ENCODE measurements around the gene NXPH4.

NXPH4 gene

DNA sequence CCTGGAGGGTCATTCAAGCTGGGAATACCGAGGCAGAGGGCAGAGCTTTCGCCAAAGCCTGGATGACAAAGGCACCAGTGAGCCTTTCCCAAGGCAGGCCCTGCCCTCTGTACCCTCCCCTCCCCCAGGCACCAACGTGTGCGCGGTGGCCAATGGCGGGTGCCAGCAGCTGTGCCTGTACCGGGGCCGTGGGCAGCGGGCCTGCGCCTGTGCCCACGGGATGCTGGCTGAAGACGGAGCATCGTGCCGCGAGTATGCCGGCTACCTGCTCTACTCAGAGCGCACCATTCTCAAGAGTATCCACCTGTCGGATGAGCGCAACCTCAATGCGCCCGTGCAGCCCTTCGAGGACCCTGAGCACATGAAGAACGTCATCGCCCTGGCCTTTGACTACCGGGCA is 31.2 kb upstream of the NXPH4 start:
- DNase-seq: no peak

DNA sequence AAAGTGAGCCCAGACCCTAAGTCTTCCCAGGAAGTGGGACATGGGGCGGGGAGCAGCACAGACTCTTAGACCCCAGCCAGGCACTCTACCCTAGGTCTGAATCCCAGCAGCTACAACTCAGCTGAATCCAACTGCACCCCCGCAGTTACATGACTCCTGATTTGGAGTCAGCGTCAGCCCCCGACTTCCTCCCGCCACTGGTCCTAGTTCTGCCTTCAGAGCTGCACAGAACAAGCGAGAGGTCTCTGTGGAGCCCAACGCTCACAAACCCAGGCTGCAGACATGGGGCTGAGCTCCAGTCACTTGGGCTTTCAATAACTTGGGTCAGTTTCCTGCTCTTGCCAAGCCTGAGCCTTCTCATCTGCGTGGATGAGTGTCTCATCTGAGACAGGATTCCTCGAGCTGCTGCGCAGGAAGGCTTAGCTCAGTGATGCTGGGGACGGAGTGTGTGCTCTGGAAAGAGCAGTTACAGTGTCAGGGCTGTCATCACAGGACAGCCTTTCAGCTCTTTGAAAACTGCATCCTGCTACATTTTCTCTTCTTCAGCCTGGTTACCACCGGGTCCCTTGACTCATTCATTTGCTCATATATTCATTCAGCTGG is 30.6 kb upstream of the NXPH4 start:
- DNase-seq: no peak

DNA sequence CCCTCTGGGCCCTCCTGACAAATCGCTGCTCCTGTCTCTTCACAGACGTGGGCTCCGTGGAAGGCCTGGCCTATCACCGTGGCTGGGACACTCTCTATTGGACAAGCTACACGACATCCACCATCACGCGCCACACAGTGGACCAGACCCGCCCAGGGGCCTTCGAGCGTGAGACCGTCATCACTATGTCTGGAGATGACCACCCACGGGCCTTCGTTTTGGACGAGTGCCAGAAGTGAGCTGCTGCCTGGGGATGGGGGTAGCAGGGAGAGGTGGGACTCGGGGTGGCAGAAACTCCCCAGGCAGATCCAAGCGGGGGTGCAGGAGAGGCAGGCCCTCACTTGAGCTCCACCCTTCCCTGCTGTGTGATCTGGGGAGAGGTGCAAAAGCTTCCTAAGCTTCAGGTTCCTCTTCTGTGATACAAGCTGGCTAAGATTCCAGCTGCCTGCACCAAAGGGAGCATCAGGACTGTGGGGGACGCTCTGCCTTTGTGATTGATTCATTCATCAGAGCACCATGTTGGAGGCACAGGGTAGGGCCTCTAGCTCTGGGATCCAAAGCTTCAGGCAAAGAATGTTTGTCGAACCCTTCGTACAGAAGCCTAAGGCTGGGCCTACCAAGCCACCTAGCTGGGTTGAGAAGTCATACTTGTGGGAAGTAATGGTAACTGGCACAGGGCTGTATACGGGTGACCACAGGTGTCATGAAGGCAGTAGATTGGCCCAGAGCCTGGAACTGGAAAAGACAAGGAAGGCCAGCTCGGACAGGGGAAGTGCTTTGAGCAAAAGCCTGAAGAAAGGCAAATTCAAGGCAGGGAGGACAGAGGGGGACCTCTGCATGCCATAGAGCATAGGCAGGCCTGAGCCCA is 29.1 kb upstream of the NXPH4 start:
- DNase-seq: no peak

DNA sequence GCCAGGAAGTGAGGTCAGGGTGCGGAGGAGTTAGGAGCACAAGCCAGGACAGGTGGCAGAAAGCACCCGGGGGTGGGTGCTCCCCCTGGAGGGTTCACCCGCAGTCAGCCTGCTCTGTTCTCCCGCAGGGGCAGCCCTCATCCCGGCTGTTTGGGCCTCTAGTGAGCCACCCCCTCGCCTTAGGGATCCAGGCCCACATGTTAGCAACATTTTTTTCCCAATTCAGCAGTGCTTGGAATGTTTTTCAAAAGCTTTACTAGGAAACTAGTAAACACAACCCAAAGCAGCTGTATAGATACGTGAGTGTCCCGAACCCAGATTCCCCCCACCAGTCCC is 28.5 kb upstream of the NXPH4 start:
- DNase-seq: no peak

DNA sequence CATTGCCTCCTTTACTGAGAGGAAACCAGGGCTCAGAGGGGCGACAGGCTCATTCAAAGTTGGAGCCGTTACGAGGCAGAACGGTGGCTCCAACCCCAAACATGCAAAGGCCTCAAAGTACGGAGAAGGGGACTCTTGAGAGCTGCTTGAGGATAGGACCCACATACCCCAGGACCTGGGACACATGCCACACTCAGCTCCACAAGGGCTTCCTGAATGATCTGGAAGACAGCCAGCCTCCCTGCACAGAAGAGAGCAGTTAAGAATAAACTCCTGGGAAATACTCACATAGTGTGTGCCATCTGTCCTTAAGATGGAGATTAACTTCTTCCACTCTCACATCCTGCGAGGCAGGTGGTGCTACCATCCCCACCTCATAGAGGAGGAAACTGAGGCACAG is 26.6 kb upstream of the NXPH4 start:
- no peak for DNase-seq

DNA sequence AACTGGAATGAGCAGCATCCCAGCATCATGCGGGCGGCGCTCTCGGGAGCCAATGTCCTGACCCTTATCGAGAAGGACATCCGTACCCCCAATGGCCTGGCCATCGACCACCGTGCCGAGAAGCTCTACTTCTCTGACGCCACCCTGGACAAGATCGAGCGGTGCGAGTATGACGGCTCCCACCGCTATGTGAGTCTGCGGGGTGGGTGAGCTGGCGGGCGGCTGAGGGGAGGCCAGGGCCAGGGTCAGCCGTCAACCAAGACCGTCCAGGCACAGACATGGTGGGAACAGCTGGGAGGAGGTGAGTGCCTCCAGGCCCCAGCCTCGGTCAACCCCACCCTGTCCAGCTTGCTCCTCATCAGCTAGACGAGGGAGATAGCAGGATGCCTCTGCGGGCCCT is 25.8 kb upstream of the NXPH4 start:
- no peak for DNase-seq

DNA sequence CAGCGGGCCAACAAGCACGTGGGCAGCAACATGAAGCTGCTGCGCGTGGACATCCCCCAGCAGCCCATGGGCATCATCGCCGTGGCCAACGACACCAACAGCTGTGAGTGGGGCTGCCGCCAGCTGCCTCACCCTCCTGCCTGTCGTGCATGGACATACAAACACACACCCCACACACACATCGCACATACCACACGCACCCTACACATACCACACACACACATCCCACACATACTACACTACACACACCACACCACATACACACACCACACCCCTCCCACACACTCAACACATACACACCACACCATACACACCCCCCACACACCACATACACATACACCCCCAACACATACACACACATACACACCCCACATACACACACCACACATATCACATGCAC is 25.2 kb upstream of the NXPH4 start:
- no peak for DNase-seq

DNA sequence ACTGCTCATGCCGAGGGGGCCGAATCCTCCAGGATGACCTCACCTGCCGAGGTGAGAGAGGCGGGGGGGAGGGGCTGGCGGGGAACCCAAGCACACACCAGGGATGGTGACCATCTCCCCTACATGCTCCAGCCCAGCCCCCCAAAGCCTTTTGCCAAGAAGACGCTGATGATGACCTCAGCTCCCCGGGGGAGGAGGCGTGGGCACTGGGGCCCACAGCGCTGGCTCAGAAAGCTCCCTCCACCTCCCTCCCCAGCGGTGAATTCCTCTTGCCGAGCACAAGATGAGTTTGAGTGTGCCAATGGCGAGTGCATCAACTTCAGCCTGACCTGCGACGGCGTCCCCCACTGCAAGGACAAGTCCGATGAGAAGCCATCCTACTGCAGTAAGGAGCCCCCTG is 23.7 kb upstream of the NXPH4 start:
- DNase-seq: no peak

DNA sequence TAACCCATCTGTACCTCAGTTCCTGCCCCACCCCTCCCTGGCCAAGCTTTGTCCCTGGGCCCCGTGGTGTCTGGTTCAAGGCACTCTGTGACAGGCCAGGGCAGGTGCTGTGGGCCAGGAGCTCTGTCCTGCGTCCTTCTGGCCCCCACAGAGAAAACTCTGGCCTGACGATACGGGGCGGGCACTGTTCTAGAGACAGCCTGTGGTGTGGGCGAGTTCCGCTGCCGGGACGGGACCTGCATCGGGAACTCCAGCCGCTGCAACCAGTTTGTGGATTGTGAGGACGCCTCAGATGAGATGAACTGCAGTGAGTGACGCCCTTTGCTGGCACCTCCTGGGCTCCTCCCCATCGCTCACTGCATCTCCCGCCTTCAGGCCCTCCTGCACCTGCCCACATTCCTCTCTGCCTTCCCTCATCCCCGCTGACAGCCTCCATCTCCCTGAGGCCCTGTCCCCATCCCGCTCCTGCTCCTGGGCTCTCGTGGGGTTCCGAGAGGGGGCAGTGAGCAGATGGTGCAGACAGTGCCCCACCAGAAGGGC is 22.8 kb upstream of the NXPH4 start:
- DNase-seq: no peak

DNA sequence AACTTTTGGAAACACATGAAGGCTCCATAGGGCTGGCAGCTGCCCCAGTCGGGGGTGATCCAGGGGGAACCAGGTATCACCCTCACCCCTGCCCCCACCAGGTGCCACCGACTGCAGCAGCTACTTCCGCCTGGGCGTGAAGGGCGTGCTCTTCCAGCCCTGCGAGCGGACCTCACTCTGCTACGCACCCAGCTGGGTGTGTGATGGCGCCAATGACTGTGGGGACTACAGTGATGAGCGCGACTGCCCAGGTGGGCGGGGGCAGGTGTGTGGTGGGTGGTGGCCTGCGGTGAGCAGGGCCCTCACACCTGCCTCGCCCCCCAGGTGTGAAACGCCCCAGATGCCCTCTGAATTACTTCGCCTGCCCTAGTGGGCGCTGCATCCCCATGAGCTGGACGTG is 22.3 kb upstream of the NXPH4 start:
- no peak for DNase-seq

DNA sequence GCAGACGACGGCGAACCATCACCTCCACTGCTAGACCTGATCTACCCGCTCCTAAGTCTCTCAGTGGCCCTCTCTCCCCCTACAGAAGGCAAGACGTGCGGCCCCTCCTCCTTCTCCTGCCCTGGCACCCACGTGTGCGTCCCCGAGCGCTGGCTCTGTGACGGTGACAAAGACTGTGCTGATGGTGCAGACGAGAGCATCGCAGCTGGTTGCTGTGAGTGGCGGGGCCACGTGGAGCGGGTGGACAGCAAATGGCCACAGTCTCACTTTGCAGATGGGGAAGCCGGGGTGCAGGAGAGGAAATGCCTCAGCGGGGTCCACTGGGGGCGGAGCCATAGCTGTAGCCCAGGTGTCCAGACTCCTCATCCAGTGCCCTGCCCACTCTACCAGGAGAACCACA is 21.4 kb upstream of the NXPH4 start:
- DNase-seq: no peak

DNA sequence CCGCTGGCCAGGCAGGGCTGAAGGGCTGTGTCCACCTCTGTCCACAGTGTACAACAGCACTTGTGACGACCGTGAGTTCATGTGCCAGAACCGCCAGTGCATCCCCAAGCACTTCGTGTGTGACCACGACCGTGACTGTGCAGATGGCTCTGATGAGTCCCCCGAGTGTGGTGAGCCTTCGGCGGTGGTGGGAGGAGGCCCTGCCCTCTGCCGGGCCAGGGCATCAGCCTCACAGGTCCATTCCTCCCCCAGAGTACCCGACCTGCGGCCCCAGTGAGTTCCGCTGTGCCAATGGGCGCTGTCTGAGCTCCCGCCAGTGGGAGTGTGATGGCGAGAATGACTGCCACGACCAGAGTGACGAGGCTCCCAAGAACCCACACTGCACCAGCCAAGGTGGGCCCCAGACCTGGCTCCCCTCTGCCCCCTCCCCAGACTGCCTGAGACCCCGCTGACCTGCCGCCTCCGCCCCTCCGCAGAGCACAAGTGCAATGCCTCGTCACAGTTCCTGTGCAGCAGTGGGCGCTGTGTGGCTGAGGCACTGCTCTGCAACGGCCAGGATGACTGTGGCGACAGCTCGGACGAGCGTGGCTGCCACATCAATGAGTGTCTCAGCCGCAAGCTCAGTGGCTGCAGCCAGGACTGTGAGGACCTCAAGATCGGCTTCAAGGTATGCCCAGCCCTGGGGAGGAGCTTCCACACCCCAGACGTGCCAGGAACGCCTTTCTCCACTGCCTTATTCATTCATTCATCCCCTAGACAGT is 20.8 kb upstream of the NXPH4 start:
- DNase-seq: no peak

DNA sequence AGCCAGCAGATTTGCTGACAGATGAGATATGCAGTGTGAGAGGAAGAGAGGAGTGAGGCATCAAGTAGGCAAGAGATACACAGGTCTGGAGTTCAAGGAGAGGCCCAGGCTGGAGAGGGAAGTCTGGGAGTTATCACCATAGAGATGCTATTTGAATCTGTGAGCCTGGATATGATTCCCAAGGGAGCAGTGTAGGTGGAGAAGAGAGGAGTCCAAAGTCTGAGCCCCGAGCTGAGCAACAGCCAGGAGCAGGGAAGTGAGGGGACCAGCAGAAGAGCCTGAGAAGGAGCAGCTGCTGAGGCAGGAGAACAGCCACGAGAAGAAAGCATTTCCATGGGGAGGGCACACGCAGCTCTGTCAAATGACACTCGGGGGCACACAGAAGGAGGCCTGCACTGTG is 20.2 kb upstream of the NXPH4 start:
- DNase-seq: no peak

DNA sequence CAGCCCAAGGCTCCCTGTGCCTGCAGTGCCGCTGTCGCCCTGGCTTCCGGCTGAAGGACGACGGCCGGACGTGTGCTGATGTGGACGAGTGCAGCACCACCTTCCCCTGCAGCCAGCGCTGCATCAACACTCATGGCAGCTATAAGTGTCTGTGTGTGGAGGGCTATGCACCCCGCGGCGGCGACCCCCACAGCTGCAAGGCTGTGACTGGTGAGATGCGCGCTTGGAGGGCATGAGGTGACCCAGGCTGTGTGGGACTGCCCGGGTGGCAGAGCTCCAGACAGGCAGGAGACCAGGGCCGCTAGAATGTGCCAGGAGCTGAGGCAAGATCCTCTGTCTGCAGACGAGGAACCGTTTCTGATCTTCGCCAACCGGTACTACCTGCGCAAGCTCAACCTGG is 19.6 kb upstream of the NXPH4 start:
- DNase-seq: no peak

DNA sequence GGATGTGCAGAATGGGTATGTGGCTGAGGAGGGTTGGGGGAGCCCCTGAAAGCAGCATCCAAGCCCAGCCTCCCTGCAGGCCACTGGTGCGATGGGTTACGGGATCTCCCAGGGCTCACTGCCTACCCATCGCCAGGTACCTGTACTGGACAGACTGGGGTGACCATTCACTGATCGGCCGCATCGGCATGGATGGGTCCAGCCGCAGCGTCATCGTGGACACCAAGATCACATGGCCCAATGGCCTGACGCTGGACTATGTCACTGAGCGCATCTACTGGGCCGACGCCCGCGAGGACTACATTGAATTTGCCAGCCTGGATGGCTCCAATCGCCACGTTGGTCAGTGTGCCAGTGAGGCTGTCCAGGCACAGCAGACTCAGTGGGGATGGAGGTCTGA is 18.3 kb upstream of the NXPH4 start:
- DNase-seq: no peak

DNA sequence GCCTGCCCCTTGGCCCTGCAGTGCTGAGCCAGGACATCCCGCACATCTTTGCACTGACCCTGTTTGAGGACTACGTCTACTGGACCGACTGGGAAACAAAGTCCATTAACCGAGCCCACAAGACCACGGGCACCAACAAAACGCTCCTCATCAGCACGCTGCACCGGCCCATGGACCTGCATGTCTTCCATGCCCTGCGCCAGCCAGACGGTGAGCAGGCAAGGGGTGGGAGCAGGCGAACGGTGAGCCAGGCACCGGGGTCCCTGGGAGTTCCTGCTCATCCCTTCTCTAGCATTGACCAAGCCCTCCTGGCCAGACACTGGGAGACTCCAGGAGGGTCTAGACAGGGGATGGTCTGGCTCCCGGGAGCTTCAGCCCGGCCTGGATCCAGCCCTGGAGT is 17.4 kb upstream of the NXPH4 start:
- no peak for DNase-seq

DNA sequence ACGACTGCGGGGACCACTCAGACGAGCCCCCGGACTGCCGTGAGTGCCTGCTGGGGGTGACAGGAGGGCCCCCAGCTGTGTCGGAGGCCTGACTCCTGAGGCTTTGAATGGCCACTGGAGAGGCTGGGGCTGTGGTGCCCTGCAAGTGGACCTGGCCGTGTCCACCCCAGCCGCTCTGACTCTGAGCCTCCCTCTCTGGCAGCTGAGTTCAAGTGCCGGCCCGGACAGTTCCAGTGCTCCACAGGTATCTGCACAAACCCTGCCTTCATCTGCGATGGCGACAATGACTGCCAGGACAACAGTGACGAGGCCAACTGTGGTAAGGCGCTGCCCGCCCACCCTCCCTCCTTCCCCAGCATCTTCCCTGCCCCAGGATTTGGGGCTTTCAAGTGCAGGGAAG is 16.1 kb upstream of the NXPH4 start:
- no peak for DNase-seq

DNA sequence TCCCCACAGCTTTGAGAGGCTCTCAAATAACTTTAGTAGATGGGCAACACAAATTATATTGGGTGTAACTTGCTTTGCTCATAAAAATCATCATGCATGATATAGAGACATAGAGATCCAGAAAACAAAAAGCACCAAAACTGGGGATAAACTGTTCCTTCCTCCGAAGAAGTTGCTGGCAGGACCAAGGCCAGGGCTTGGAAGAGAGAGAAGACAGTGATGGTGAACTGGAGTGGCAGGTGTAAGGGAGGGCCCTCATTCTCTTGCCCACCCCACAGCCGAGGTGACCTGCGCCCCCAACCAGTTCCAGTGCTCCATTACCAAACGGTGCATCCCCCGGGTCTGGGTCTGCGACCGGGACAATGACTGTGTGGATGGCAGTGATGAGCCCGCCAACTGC is 15.4 kb upstream of the NXPH4 start:
- DNase-seq: no peak

DNA sequence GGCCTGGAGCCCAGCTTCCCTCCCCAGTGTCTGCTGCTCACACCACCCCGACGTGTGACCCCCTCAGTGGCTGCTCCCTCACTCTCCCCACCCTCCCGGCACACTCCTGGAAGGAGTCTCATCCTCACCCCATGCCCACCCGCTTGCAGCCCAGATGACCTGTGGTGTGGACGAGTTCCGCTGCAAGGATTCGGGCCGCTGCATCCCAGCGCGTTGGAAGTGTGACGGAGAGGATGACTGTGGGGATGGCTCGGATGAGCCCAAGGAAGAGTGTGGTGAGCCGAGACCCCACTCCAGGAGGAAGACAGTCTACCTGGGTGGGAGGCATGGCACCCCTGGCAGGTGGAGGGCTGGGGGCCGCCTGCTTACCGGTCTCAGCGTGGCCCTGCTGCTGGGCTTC is 15.0 kb upstream of the NXPH4 start:
- no peak for DNase-seq

DNA sequence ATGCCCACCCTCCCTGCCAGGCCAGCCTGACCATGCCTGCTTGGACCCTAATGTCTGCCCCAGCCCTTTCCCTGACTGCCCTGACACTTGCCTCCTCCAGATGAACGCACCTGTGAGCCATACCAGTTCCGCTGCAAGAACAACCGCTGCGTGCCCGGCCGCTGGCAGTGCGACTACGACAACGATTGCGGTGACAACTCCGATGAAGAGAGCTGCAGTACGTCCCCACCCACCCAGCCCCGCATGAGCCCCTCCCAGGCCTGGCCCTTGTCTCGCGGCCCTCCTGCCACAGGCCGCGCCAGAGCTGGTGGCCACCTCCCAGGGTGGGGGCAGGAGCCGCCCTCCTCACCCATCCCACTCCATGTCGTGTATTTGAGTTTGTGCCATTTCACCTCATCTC is 14.3 kb upstream of the NXPH4 start:
- DNase-seq: no peak

DNA sequence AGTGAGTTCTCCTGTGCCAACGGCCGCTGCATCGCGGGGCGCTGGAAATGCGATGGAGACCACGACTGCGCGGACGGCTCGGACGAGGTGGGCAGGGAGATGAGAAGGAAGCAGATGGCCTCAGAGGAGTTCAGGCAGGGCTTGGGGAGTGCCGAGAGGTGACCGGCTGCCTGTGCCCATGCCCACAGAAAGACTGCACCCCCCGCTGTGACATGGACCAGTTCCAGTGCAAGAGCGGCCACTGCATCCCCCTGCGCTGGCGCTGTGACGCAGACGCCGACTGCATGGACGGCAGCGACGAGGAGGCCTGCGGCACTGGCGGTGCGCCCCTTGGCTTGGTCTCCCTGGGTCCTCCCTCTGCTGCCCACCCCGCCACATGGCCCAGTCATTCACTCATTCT is 13.4 kb upstream of the NXPH4 start:
- no peak for DNase-seq

DNA sequence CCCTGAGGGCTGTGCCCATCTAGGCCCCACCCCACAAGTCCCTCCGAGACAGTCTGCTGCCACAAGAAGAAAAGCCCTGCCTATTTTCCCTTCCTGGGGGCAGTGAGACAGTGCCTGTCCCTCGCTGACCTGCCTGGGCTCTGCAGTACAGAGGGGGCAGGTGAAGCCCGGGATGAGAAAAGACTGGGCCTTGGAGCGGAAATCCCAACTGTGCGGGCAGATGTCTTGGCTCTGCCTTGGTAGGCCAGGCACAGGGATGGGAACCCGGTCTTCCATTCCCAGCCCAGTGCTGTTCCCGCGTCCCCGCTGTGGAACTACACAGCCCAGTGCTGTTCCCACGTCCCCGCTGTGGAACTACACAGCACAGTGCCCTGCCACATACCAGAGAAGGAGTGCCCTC is 12.8 kb upstream of the NXPH4 start:
- DNase-seq: no peak

DNA sequence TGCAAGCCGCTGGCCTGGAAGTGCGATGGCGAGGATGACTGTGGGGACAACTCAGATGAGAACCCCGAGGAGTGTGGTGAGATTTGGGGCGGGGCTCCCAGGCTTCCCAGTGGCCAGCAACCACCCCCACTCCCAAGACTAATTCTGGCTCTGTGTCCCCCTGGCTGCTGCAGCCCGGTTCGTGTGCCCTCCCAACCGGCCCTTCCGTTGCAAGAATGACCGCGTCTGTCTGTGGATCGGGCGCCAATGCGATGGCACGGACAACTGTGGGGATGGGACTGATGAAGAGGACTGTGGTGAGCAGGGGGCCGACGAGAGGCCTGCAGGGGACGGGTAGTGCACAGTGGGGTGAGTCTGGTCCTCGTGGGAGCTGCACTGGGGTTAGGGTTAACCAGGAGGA is 12.1 kb upstream of the NXPH4 start:
- DNase-seq: no peak

DNA sequence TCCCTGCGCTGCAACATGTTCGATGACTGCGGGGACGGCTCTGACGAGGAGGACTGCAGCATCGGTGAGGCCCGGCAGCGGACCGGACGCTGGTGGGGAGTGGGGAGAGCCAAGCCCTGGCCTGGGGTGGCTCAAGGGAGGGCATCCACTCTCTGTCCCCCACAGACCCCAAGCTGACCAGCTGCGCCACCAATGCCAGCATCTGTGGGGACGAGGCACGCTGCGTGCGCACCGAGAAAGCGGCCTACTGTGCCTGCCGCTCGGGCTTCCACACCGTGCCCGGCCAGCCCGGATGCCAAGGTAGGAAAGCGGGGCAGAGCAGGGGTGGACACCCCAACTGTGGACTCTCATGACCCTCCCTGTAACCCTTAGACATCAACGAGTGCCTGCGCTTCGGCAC is 11.4 kb upstream of the NXPH4 start:
- DNase-seq: no peak
